ENCODE results near the gene TSPAN31. TPM values are rescaled to one million over a fixed set of nuclear protein-coding genes. Genes with fewer than 3 reads are reported as not detected.

TSPAN31 gene
- total RNA-seq, 1 donor from 2014 or later = 61.3 TPM

- Mint-ChIP-seq H3K9me3 (no peaks in the 10 kb centered on the region), H3K4me1 (no peaks in the 10 kb centered on the region), H3K27me3 (ENCODE audit: insufficient read depth, low read depth) (peaks cover 2% of the 10 kb centered on the region), H3K36me3 (peaks cover 16% of the 10 kb centered on the region), H3K4me3 (no peak overlapping the region), H3K27ac (no peak overlapping the region)
- Histone ChIP-seq H3K27me3 (no peaks in the 10 kb centered on the region), H3K36me3 (no peaks in the 10 kb centered on the region), H2AFZ (replicated peaks) (no peak overlapping the region), H3F3A (ENCODE audit: low read depth) (peaks cover 6% of the 10 kb centered on the region), H3K4me3 (no peak overlapping the region), H4K20me1 (ENCODE audit: low read depth) (no peaks in the 10 kb centered on the region), H3K4me1 (no peaks in the 10 kb centered on the region), H3K4me2 (no peak overlapping the region), H3K9me3 (ENCODE audit: low read depth) (no peaks in the 10 kb centered on the region), H3K79me2 (ENCODE audit: low read depth) (no peaks in the 10 kb centered on the region), H3K9ac (no peak overlapping the region), H3K27ac (no peak overlapping the region)
- no peak for DNase-seq (ENCODE audit: low spot score)
- TF ChIP-seq EZH2phosphoT487 (IDR thresholded peaks at IDR 0.05) = no peak
- no peak for TF ChIP-seq CTCF (IDR thresholded peaks at IDR 0.05)
- no peak for TF ChIP-seq EZH2 (IDR thresholded peaks at IDR 0.05)
Measured at GRCh38 chr12:57715786-57716185, 29.1 kb upstream of the TSPAN31 start.

- peaks cover 2% of the 10 kb centered on the region for H3K27me3 Mint-ChIP-seq (ENCODE audit: insufficient read depth, low read depth)
- H3K4me2 ChIP-seq = no peak overlapping the region
- H3K9ac ChIP-seq = no peak overlapping the region
- no peak overlapping the region for H3K27ac Mint-ChIP-seq
- no peak overlapping the region for H3K27ac ChIP-seq
- no peaks in the 10 kb centered on the region for H3K4me1 ChIP-seq
- no peaks in the 10 kb centered on the region for H3K27me3 ChIP-seq
- H3K9me3 Mint-ChIP-seq = no peaks in the 10 kb centered on the region
- H3K36me3 Mint-ChIP-seq = peaks cover 16% of the 10 kb centered on the region
- TF ChIP-seq EZH2 (IDR thresholded peaks at IDR 0.05) (no peak), CTCF (IDR thresholded peaks at IDR 0.05) (no peak), EZH2phosphoT487 (IDR thresholded peaks at IDR 0.05) (no peak)
- H2AFZ ChIP-seq (replicated peaks) = no peak overlapping the region
- H3F3A ChIP-seq (ENCODE audit: low read depth) = peaks cover 6% of the 10 kb centered on the region
- no peaks in the 10 kb centered on the region for H3K36me3 ChIP-seq
- DNase-seq (ENCODE audit: low spot score) = no peak
- H3K9me3 ChIP-seq (ENCODE audit: low read depth) = no peaks in the 10 kb centered on the region
- no peak overlapping the region for H3K4me3 Mint-ChIP-seq
- H3K4me1 Mint-ChIP-seq = no peaks in the 10 kb centered on the region
- no peaks in the 10 kb centered on the region for H4K20me1 ChIP-seq (ENCODE audit: low read depth)
- no peak overlapping the region for H3K4me3 ChIP-seq
- H3K79me2 ChIP-seq (ENCODE audit: low read depth) = no peaks in the 10 kb centered on the region
Measured at GRCh38 chr12:57716305-57716704, 28.5 kb upstream of the TSPAN31 start.

- Histone ChIP-seq H3K36me3 (no peaks in the 10 kb centered on the region), H3F3A (ENCODE audit: low read depth) (peaks cover 6% of the 10 kb centered on the region), H3K27me3 (no peaks in the 10 kb centered on the region), H3K27ac (no peak overlapping the region), H2AFZ (replicated peaks) (no peak overlapping the region), H3K79me2 (ENCODE audit: low read depth) (no peaks in the 10 kb centered on the region), H3K9ac (no peak overlapping the region), H3K4me2 (no peak overlapping the region), H3K4me1 (no peaks in the 10 kb centered on the region), H3K4me3 (no peak overlapping the region), H4K20me1 (ENCODE audit: low read depth) (no peaks in the 10 kb centered on the region), H3K9me3 (ENCODE audit: low read depth) (no peaks in the 10 kb centered on the region)
- Mint-ChIP-seq H3K9me3 (no peaks in the 10 kb centered on the region), H3K4me1 (no peaks in the 10 kb centered on the region), H3K27ac (no peak overlapping the region), H3K4me3 (no peak overlapping the region), H3K36me3 (peaks cover 9% of the 10 kb centered on the region), H3K27me3 (ENCODE audit: insufficient read depth, low read depth) (peaks cover 2% of the 10 kb centered on the region)
- TF ChIP-seq EZH2phosphoT487 (IDR thresholded peaks at IDR 0.05) (no peak), CTCF (IDR thresholded peaks at IDR 0.05) (no peak), EZH2 (IDR thresholded peaks at IDR 0.05) (no peak)
- DNase-seq (ENCODE audit: low spot score) = no peak
Measured at GRCh38 chr12:57717131-57717530, 27.7 kb upstream of the TSPAN31 start.

Data from neural progenitor cell (in vitro differentiated cells).